Activated T-cell treated with anti-CD3 and anti-CD28 coated beads for 24 hours (primary cell): ENCODE results near the gene ASPG.

ENCODE experiments used
- DNase-seq: peaks from one replicate; pipeline ENCODE4 v3.0.0-alpha.2; 2020; ENCODE audit warnings: low read depth

The ASPG gene

GRCh38 chr14:104116288-104116755 is 30.8 kb downstream of the ASPG start:
- no peak for DNase-seq

GRCh38 chr14:104116756-104117340 is 31.3 kb downstream of the ASPG start:
- no peak for DNase-seq

- no peak for DNase-seq
Observed at GRCh38 chr14:104117341-104118005, 32.0 kb downstream of the ASPG start.

GRCh38 chr14:104118006-104118844 is 32.7 kb downstream of the ASPG start:
- DNase-seq = no peak

- no peak for DNase-seq
Observed at GRCh38 chr14:104119119-104119487, 33.6 kb downstream of the ASPG start.

DNA sequence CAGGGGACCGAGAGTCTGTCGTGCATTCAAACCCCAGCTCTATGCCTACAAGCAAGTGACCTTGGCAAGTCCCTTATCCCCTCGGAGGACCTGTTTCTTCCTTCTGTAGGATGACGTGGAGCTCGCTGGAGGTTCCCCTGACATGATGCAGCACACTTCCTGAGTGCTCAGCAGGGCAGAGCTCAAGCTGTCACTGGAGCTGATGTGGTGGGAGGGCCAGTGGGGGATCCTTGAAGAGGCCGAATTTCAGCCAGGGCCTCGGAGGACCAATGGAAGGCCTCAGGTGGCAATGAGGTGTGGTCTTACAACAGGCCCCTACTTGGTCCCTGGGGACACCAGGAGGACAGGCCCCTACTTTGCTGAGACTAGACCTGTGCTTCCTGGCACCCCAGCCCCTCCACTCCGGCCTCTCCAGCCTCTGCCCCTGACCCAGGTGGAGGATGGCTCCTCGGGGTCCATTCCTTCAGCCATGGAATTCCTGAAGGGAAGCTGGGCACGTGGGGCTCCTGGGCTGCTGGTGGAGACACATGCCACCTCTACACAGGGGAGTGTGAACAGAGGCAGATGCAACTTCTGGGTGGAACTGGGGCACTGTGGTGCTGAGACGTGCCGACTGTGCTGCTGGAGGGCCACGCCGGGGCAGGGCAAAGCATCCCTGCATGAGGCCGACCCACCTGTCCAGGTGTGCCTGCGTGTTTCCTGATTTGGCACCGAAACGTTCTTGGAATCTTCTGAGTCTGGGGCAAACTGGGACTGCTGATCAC is 34.2 kb downstream of the ASPG start:
- no peak for DNase-seq

- DNase-seq = no peak
Observed at GRCh38 chr14:104120281-104120741, 34.8 kb downstream of the ASPG start.

DNA sequence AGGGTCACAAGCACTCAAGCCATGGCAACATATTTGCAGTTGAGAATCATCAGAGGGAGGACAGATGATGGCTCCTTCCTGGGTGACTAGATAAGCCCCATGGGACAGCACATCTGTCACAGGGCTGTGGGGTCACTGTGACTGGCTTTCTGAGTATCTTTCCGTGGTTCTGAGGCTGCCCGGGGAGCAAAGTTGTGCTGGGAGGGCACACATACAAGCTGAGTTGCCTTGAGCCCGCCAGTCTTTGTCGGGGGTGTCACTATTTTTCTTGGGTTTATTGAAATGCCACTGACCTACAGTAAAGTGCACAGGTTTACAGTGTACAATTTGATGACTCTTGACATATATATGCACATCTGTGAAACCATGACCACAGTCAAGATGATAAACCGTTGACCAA is 35.6 kb downstream of the ASPG start:
- no peak for DNase-seq

- DNase-seq = no peak
Observed at GRCh38 chr14:104123879-104124278, 38.4 kb downstream of the ASPG start.

- DNase-seq = no peak
Observed at GRCh38 chr14:104125011-104125410, 39.5 kb downstream of the ASPG start.

- DNase-seq = no peak
Observed at GRCh38 chr14:104126753-104127152, 41.3 kb downstream of the ASPG start.

- no peak for DNase-seq
Observed at GRCh38 chr14:104128981-104129380, 43.5 kb downstream of the ASPG start.

DNA sequence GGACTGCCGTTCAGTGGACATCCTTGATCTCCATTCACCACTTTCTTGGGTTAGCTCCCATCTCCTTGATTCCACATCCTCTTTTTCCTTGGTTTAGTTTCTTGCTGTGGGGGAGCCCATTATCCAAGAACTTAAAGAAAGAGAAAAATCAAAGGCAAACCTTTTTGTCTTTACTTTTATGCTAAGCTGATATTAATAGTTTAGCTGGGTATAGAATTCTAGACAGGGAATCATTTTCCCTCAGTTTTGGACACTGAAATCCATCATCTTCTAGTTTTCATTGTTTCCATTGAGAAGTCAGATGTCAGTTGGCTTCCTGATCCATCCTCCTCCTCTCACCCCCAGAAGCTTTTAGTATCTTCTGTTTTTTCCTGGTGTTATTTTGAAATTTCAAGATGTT is 44.1 kb downstream of the ASPG start:
- DNase-seq = no peak

GRCh38 chr14:104130974-104131651 is 45.6 kb downstream of the ASPG start:
- DNase-seq = no peak

DNA sequence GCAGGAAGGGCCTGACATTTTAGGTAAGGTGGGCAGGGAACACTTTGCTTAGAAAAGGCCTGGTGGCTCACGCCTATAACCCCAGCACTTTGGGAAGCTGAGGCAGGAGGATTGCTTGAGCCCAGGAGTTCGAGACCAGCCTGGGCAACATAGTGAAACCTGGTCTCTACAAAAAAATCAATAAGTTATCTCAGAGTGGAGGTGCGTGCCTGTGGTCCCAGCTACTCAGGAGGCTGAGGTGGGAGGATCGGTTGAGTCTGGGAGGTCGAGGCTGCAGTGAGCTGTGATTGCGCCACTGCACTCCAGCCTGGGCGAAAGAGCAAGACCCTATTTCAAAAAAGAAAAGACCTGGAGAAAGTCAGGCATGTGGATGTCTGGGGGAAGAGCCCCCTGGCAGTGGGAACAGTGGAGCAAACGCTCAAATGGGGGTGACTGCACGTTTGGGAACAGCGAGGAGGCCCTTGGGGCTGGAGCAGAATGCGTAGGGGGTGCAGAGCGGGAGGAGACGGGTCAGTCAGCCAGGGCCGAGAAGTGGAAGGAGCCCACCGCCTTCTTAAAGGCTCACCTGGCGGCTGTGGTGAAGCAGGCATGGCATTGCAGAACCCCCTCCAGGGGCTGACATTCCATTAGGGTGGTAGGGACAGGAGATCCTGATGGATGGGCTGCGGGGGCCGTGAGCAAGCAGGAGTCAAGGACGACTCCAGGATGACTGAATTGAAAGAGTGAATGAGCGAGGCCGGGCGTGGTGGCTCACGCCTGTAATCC is 46.6 kb downstream of the ASPG start:
- DNase-seq = no peak

DNA sequence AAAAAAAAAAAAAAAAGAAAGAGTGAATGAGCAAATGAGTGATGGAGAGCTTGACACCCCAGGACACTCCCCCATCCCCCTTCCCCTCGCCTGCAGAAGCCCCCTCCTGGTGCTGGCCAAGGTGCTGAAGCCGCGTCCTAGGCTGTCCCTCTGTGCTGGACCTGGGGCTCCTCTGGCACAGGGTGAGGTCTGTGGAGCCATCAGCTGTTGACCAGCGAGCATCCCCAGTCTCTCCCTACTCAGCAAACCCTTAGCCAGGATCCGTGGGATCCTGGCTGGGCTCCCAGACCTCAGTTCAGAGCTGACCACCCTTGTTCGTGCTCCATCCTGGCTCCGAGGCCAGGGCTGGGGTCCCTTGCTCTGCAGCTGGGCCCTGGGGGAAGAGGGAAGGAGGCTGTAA is 47.5 kb downstream of the ASPG start:
- DNase-seq = no peak

GRCh38 chr14:104133496-104133895 is 48.0 kb downstream of the ASPG start:
- DNase-seq = no peak

DNA sequence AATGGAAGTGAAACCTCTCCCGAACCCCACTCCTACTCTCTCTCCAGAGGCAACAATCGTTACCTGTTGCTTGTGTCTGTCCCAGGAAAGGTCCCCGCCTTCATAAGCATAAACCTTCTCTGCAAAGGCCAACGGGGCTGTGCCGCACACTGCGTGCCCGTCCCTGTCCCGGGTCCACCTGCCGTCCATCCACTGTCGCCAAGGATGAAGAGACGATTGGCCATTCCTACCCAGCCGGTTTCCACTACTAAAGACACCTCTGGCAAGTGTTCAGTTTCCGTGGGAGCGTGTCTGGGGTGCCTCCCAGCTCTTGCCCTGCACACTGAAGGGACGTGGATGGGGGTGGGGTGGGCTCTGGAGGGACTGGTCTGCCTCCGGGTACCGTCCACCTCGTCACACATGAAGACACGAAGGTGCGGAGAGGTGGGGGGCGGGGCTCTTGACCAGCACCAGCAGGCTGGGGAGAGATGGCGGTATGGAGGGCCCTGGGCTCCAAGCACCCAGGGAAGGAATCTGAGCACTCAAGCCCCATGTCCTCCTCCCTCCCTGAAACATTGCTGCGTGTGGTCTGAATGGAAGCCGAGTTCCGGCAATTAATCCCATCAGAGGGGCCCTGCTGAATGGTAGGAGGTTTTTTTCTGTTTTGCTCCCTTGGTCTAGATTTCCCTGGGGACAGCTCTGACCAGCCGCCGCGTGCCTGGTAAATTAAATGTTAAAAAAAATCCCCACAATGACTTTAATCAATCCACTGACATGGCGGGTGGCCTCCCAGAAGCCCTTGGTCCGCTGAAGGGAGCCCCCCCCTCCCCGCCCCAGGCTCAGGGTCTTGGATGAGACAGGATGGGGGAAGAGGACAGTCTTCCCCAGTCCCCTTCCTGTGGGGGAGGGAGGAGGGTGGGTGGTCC is 48.8 kb downstream of the ASPG start:
- DNase-seq = no peak

DNA sequence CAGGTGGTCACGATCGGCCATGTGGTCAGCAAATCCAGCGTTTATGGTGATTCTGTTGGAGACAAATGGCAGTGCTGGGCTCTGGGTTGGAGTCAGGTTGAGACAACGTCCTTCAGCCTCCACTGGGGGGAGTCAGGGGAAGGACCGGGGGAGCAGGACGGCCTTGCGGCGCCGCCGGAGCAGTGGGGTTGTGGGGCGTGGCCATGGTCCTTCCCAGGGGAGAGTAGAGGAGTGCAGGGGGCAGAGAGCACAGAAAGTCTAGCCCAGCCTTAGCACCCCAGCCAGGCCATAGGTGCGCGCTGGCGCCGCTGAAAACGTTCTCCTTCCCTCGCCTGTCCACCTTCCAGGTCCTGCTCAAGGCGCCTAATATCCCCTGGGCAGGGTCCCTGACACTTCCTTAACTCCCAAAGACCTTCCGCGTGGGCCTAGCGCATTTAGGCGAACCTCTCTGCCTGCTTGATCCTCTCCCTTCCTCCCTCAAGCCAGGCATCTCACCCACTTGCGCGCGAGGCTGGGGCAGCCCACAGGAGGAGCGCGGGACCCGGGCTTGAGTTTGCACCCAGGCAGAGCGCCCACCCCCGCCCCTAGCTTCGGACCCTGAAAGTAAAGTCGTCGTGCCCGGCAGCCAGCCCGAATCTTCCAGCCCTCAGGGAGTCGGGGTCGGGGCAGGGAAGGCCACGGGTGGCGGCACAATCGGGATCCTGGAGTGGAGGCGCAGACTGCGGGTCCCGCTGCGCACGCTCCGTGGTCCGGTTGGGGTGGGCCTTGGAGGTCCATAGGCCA is 49.8 kb downstream of the ASPG start:
- DNase-seq = no peak
